Muscle of leg (tissue), 11 donors: Measurements from ENCODE around the gene NAA16. TPM values are rescaled to one million over a fixed set of nuclear protein-coding genes. Genes with fewer than 3 reads are reported as not detected.

Experiments
- DNase-seq: peaks from one replicate; pipeline ENCODE4 v3.0.0; 2013
- H3K27ac ChIP-seq: one replicate; pipeline ENCODE4 v1.5.1; 2013; ENCODE audit warnings: mild to moderate bottlenecking, low read length, control low read depth
- H3K27me3 ChIP-seq: one replicate; pipeline ENCODE4 v1.6.1; 2013; ENCODE audit warnings: low read length; ENCODE audit not compliant: control insufficient read depth, insufficient read depth
- H3K36me3 ChIP-seq: one replicate; pipeline ENCODE4 v1.6.1; 2013; ENCODE audit warnings: low read length; ENCODE audit not compliant: control insufficient read depth, insufficient read depth
- H3K4me1 ChIP-seq: one replicate; pipeline ENCODE4 v1.6.1; 2013; ENCODE audit warnings: low read length; ENCODE audit not compliant: control insufficient read depth, insufficient read depth
- H3K4me3 ChIP-seq: one replicate; pipeline ENCODE4 v1.5.1; 2013; ENCODE audit warnings: low read length, control low read depth
- H3K9me3 ChIP-seq: replicated peaks from 2 replicates; pipeline ENCODE4 v1.6.1; 2013; ENCODE audit warnings: low read depth, low read length; ENCODE audit not compliant: control insufficient read depth
- WGBS: methylation state at CpG from one replicate; pipeline ENCODE4 v1.1.5; 2013; ENCODE audit warnings: missing lambda C conversion rate; ENCODE audit not compliant: insufficient coverage; 5-methylcytosine and 5-hydroxymethylcytosine counted together
- polyA plus RNA-seq, 8 donors: library from polyadenylated mRNA; unstranded; fragments of 120-200 nt; gene quantifications; one replicate each; pipeline versions ENCODE4 v1.2.1 to v1.2.3, GENCODE V29; 2013; ENCODE audit warnings: inconsistent platforms in 1 of 8, low replicate concordance in 1 of 8; ENCODE audit not compliant: insufficient read length in 8 of 8, insufficient read depth in 1 of 8
- total RNA-seq: library from RNA; stranded (reverse); fragments of 120-200 nt; gene quantifications from one replicate; pipeline ENCODE4 v1.2.4, GENCODE V29; 2013

Gene NAA16
- total and polyA plus RNA-seq, 9 donors, result 12.2 to 27.1 (median 16.2) TPM

- DNase-seq, result no peak
- Histone ChIP-seq H3K27ac (no peak overlapping the region), H3K27me3 (no peaks in the 10 kb centered on the region), H3K4me3 (no peak overlapping the region), H3K4me1 (no peaks in the 10 kb centered on the region), H3K9me3 (no peaks in the 10 kb centered on the region), H3K36me3 (no peaks in the 10 kb centered on the region)
- 91% methylated on average over 1 of the region's 5 CpGs for WGBS
These were observed 28.9 kb upstream of the NAA16 start for GRCh38 chr13:41282129-41282571.

GRCh38 chr13:41284512-41285288 is 26.4 kb upstream of the NAA16 start:
- Histone ChIP-seq H3K9me3 (no peaks in the 10 kb centered on the region), H3K27ac (no peak overlapping the region), H3K4me1 (no peaks in the 10 kb centered on the region), H3K36me3 (no peaks in the 10 kb centered on the region), H3K4me3 (no peak overlapping the region), H3K27me3 (no peaks in the 10 kb centered on the region)
- 98% methylated on average over 7 of the region's 13 CpGs for WGBS
- DNase-seq, result no peak

DNA sequence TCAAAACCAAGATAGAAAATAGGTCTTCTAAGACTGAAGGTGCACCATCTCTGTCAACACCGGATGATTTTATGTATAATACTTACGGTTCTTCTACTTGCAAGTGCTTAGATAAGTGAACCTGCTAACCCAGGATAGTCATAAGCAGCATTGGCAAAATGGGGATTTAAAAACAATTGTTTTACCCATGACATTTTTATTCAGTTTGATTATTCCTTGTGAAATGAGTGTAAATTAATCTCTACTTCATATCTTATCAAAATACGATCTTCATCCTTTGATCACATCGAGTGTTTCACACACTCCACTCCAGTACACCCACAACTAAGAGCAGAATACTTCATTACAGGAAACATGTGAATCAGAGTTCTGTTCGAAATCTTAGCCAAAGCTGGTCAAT is 24.7 kb upstream of the NAA16 start:
- Histone ChIP-seq H3K9me3 (no peaks in the 10 kb centered on the region), H3K36me3 (no peaks in the 10 kb centered on the region), H3K27me3 (no peaks in the 10 kb centered on the region), H3K27ac (no peak overlapping the region), H3K4me1 (no peaks in the 10 kb centered on the region), H3K4me3 (no peak overlapping the region)
- 100% methylated on average over 2 of the region's 5 CpGs for WGBS
- no peak for DNase-seq

DNA sequence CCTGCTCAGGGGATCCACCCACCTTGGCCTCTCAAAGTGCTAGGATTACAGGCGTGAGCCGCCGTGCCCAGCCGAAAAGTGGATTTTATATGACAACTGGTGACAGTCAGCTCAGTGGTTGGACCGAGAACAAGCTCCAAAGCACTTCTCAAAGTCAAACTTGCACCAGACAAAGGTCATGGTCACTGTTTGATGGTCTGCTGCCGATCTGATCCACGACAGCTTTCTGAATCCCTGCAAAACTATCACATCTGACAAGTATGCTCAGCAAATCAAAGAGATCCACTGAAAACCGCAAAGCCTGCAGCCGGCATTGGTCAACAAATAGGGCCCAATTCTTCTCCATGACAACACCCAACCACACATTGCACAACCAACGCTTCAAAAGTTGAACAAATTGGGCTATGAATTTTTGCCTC is 21.6 kb upstream of the NAA16 start:
- no peaks in the 10 kb centered on the region for H3K4me1 ChIP-seq
- no peaks in the 10 kb centered on the region for H3K9me3 ChIP-seq
- no peak overlapping the region for H3K27ac ChIP-seq
- H3K27me3 ChIP-seq, result no peaks in the 10 kb centered on the region
- H3K36me3 ChIP-seq, result no peaks in the 10 kb centered on the region
- no peak overlapping the region for H3K4me3 ChIP-seq
- no peak for DNase-seq
- 87% methylated on average over 10 of the region's 10 CpGs for WGBS

- 86% methylated on average over 6 of the region's 7 CpGs for WGBS
- H3K9me3 ChIP-seq, result no peaks in the 10 kb centered on the region
- no peak overlapping the region for H3K4me3 ChIP-seq
- H3K4me1 ChIP-seq, result no peaks in the 10 kb centered on the region
- no peak for DNase-seq
- no peaks in the 10 kb centered on the region for H3K36me3 ChIP-seq
- no peak overlapping the region for H3K27ac ChIP-seq
- no peaks in the 10 kb centered on the region for H3K27me3 ChIP-seq
These were observed 19.8 kb upstream of the NAA16 start for GRCh38 chr13:41291246-41291645.

DNA sequence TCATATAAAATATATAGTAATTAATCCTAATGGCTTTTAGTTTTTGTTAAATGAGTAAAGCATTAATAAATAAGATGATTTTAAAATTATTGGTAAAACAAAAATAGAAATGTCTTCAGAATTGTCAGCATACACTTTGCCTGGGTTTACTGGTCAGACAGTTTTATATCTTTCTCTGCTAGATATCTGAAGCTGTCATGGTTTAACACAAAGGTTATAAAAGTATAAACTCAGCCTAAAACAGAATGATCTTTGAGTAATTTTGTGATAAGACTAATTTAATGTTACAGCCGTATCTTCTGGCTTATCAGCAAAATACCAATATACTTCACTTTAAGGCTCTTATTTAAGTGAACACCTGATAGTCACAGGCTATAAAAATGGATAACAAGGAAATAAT is 17.8 kb upstream of the NAA16 start:
- no CpG with 5 or more reads among the region's 1 CpG for WGBS
- no peak for DNase-seq
- Histone ChIP-seq H3K27me3 (no peaks in the 10 kb centered on the region), H3K9me3 (no peaks in the 10 kb centered on the region), H3K4me1 (no peaks in the 10 kb centered on the region), H3K4me3 (no peak overlapping the region), H3K36me3 (no peaks in the 10 kb centered on the region), H3K27ac (no peak overlapping the region)

DNA sequence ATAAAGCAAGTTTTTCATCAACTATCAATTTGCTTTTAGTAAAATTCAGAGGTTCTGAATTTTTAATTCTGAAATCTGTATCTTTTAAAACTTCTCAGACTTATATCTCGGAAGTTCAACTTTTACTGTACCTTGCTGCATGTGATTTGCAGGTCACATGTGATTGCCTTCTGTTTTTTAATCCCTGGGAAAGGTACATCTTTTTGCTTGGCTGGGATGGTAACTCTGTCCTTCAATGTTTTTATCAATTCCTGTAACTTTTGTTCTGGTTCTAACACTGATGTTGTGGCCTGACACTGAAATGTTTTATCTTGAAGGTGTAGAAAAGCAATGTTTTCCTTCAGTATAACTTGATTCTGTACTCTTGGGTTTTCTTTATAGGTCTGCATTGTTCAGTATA is 16.2 kb upstream of the NAA16 start:
- Histone ChIP-seq H3K4me1 (no peaks in the 10 kb centered on the region), H3K27me3 (no peaks in the 10 kb centered on the region), H3K4me3 (no peak overlapping the region), H3K36me3 (no peaks in the 10 kb centered on the region), H3K9me3 (no peaks in the 10 kb centered on the region), H3K27ac (no peak overlapping the region)
- DNase-seq, result no peak
- no CpG with 5 or more reads among the region's 1 CpG for WGBS

- Histone ChIP-seq H3K9me3 (no peaks in the 10 kb centered on the region), H3K27ac (no peak overlapping the region), H3K4me1 (no peaks in the 10 kb centered on the region), H3K27me3 (no peaks in the 10 kb centered on the region), H3K4me3 (no peak overlapping the region), H3K36me3 (no peaks in the 10 kb centered on the region)
- 100% methylated on average over 1 of the region's 1 CpG for WGBS
- DNase-seq, result no peak
These were observed 15.1 kb upstream of the NAA16 start for GRCh38 chr13:41295973-41296372.

DNA sequence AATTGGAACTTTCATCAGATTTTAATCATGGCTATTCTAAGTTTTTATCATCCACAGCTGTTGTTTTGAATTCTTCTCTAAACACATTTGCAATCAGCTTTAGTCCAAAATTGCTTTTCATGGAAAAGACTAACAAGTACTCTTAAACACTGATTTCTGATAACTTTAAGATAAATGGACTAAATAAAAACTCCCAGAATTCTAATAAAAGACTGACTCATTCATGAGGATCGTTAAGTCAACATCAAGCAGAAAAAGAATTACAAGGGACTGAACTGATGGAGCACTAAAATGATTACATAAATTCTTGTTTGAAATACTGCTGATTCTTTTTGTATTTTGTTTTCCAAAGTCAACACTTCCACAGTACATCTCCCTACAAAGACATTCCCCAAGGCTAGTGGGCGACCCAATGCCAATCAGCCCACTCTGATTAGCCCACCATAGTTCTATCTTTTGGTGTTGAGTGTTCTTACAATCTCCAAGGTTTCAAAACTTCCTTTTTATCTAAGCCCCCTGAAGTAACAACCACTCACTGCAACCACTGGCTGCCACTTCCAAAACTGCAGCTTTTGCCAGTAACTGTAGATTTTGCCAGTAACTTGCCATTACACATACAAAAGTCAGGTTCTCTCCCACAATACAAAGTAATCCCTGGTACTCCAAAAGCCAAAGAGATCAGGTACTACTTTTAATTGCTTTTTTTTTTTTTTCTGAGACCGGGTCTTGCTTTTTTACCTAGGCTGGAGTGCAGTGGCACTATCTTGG is 14.0 kb upstream of the NAA16 start:
- 80% methylated on average over 1 of the region's 3 CpGs for WGBS
- Histone ChIP-seq H3K4me1 (no peaks in the 10 kb centered on the region), H3K36me3 (no peaks in the 10 kb centered on the region)

GRCh38 chr13:41299316-41300094 is 11.6 kb upstream of the NAA16 start:
- 100% methylated on average over 1 of the region's 4 CpGs for WGBS
- DNase-seq, result no peak
- H3K4me3 ChIP-seq, result no peak overlapping the region
- H3K27ac ChIP-seq, result no peak overlapping the region
- H3K4me1 ChIP-seq, result no peaks in the 10 kb centered on the region
- no peaks in the 10 kb centered on the region for H3K36me3 ChIP-seq
- H3K27me3 ChIP-seq, result no peaks in the 10 kb centered on the region
- no peaks in the 10 kb centered on the region for H3K9me3 ChIP-seq

More for the DNA sequence above, 14.0 kb upstream of the NAA16 start:
- no peak for DNase-seq
- H3K27me3 ChIP-seq, result no peaks in the 10 kb centered on the region
- no peak overlapping the region for H3K4me3 ChIP-seq
- H3K9me3 ChIP-seq, result no peaks in the 10 kb centered on the region
- no peak overlapping the region for H3K27ac ChIP-seq
